ENCODE data around the gene FMNL3.
A peak's percentile ranks its signal among the peaks of the same experiment; 100 is the strongest.

Gene FMNL3

DNA sequence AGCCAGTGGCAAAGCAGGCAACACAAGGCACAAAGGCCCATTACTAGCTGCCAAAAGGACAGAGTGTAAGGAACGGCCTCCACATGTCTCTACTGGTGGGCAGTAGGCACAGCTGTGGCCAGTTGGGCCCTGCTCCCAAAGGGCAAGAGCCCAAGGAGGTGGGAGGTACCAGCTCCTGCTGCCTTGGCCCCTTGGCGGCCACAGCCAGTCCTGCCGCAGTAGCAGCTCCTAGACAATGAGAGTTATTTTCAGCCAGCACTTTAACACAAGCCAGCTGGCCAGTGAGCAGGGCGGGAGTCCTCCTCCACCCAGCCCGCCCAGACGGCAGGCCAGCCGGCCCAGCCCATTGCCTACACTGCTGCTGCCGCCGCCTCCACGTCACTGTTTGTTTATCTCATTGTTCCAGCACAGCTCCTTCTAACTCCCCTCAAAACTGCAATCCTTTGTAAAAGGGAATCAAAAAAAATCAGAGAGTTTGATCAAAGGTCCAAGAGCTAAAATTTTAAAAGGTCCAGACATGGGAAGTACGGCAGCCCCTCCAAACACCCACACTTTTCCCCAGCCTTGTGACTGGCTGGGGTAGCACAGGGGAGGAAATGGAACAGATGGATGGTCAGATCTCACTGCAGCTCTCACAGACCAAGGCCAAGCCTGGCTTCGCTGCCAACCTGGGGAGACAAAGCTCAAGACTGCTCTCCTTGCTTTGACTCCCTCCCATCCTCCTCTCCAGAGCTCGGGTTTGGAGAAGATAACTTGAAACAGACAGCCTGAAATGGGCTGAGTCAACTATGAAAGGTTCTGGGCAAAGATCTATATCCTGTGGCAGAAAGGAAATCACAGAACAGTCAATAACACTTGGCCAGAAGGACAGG, 33.5 kb downstream of the FMNL3 start:
- Histone ChIP-seq H3K36me3 (ENCODE audit: insufficient read depth, insufficient read length, low read length) (peaks cover 4% of the 10 kb centered on the region), H3K4me1 (ENCODE audit: insufficient read depth, insufficient read length) (peaks cover 11% of the 10 kb centered on the region), H3K4me3 (ENCODE audit: insufficient read length, low read depth) (no peak overlapping the region), H3K27me3 (ENCODE audit: insufficient read depth, insufficient read length) (no peaks in the 10 kb centered on the region), H3K9me3 (ENCODE audit: insufficient read depth, low read length) (no peaks in the 10 kb centered on the region), H3K9ac (ENCODE audit: insufficient read length, low read depth) (peak overlapping the region; percentile 42)
- DNase-seq (ENCODE audit: low read depth, low spot score), result no peak
- TF ChIP-seq ZNF274 (IDR thresholded peaks at IDR 0.05; ENCODE audit: low read depth, low read length) (no peak), YY1 (IDR thresholded peaks at IDR 0.05; ENCODE audit: insufficient read depth, insufficient read length) (no peak), SUZ12 (IDR thresholded peaks at IDR 0.05; ENCODE audit: extremely low read depth, insufficient read depth, insufficient read length) (no peak)

DNA sequence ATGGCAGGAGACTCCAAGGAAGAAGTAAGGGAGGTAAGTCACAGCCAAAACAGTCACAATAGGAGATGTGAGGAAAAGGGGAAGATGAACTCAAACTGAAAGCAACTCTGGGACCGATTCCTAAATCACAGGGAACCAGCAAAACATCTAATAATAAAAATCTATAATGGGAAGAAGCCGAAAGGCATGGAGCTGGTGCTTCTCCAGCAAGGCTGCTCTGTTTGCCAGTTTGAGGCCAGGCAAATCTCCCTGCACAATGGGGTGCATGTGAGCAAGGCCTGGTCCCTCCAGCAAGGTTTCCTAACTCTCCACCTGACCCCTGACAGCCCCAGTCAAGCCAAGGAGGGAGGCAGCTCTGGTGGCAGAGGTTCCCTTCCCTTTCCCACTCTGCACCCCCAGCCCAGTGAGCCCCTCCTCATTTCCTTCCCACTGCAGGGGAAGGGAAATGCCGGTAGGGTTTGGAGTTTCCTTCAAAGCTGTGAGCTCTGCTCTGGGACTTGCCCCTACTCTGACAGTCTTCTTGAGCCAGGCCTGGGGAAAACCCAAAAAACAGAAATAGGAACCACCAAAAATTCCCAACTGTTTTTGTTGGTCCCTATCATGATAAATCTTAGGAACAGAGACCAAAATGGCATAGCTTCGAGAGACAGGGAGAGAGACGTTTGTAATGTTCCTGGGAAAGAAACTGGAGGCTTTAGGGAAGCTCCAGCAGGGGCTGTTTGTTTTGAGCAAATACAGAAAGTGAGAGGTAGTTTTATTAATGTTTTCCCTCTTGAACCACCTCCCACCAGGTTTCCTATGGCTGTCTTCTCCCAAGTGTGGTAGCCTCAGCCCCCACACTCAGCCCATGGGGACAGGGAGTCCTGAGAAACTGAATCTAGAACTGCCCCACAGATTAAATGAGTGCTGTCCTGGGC, 34.6 kb downstream of the FMNL3 start:
- H3K4me1 ChIP-seq (ENCODE audit: insufficient read depth, insufficient read length), result peaks cover 11% of the 10 kb centered on the region
- no peaks in the 10 kb centered on the region for H3K27me3 ChIP-seq (ENCODE audit: insufficient read depth, insufficient read length)
- DNase-seq (ENCODE audit: low read depth, low spot score), result no peak
- TF ChIP-seq YY1 (IDR thresholded peaks at IDR 0.05; ENCODE audit: insufficient read depth, insufficient read length), result no peak
- no peak for TF ChIP-seq ZNF274 (IDR thresholded peaks at IDR 0.05; ENCODE audit: low read depth, low read length)
- TF ChIP-seq SUZ12 (IDR thresholded peaks at IDR 0.05; ENCODE audit: extremely low read depth, insufficient read depth, insufficient read length), result no peak
- H3K4me3 ChIP-seq (ENCODE audit: insufficient read length, low read depth), result no peak overlapping the region
- no peaks in the 10 kb centered on the region for H3K9me3 ChIP-seq (ENCODE audit: insufficient read depth, low read length)
- peaks cover 9% of the 10 kb centered on the region for H3K36me3 ChIP-seq (ENCODE audit: insufficient read depth, insufficient read length, low read length)
- H3K9ac ChIP-seq (ENCODE audit: insufficient read length, low read depth), result no peak overlapping the region

DNA sequence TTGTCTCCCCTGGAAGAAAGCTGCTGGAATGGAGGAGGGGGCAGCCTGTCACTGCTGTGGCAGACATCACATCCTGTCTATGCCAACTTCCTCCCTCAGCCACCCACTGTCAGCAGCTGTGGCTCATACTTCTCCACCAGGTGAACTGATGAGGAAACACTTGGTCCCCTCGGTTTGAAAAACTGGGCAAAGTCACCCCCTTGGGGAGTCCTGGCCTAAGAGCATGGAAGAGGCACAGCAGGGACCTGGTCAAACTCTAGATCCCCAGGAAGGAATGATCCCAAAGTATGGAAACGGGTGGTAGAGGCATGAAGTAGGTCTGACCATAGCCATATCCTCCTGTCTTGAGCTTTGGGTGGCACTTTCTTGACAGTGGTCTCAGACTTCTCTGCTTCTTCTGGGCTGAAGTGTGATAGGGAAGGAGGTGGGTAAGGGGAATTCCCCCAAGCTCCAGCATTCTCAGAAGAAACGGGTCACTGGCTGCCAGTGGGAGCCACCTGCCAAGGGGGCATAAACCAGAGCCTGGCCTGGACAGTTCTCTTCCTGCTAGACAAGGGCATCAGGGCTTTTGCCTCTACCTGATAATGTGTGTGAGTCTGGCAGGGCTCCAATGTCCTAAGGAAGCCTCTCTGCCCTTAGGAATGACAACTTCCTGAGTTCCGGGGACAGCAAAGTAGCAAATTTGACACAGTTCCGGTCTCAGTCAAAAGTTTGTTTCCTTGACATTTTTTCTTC, 36.0 kb downstream of the FMNL3 start:
- H3K9ac ChIP-seq (ENCODE audit: insufficient read length, low read depth), result no peak overlapping the region
- no peaks in the 10 kb centered on the region for H3K27me3 ChIP-seq (ENCODE audit: insufficient read depth, insufficient read length)
- H3K36me3 ChIP-seq (ENCODE audit: insufficient read depth, insufficient read length, low read length), result peaks cover 14% of the 10 kb centered on the region
- peaks cover 11% of the 10 kb centered on the region for H3K4me1 ChIP-seq (ENCODE audit: insufficient read depth, insufficient read length)
- no peaks in the 10 kb centered on the region for H3K9me3 ChIP-seq (ENCODE audit: insufficient read depth, low read length)
- no peak for TF ChIP-seq ZNF274 (IDR thresholded peaks at IDR 0.05; ENCODE audit: low read depth, low read length)
- TF ChIP-seq SUZ12 (IDR thresholded peaks at IDR 0.05; ENCODE audit: extremely low read depth, insufficient read depth, insufficient read length), result no peak
- TF ChIP-seq YY1 (IDR thresholded peaks at IDR 0.05; ENCODE audit: insufficient read depth, insufficient read length), result no peak
- no peak overlapping the region for H3K4me3 ChIP-seq (ENCODE audit: insufficient read length, low read depth)
- no peak for DNase-seq (ENCODE audit: low read depth, low spot score)

DNA sequence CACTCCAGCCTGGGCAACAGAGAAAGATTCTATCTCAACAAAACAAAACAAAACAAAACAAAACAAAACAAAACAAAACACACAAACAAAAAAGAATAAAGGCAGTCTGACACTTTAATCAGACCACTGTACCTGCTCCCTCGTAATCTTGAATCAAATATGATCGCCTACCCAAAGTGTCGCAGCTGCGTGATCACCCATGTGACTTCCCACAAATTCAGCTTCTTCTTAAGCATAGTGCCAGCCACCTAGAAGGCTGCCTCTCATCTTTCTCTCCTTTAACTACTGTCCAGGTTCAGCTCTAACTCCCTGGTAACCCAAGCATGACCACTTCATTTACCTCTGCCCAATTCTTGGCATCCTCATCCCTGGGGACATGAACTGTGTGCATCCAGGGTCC, 37.4 kb downstream of the FMNL3 start:
- Histone ChIP-seq H3K4me1 (ENCODE audit: insufficient read depth, insufficient read length) (peaks cover 15% of the 10 kb centered on the region), H3K27me3 (ENCODE audit: insufficient read depth, insufficient read length) (no peaks in the 10 kb centered on the region), H3K9me3 (ENCODE audit: insufficient read depth, low read length) (no peaks in the 10 kb centered on the region), H3K9ac (ENCODE audit: insufficient read length, low read depth) (no peak overlapping the region), H3K4me3 (ENCODE audit: insufficient read length, low read depth) (no peak overlapping the region), H3K36me3 (ENCODE audit: insufficient read depth, insufficient read length, low read length) (peaks cover 24% of the 10 kb centered on the region)
- DNase-seq (ENCODE audit: low read depth, low spot score), result no peak
- TF ChIP-seq ZNF274 (IDR thresholded peaks at IDR 0.05; ENCODE audit: low read depth, low read length) (no peak), SUZ12 (IDR thresholded peaks at IDR 0.05; ENCODE audit: extremely low read depth, insufficient read depth, insufficient read length) (no peak), YY1 (IDR thresholded peaks at IDR 0.05; ENCODE audit: insufficient read depth, insufficient read length) (no peak)

DNA sequence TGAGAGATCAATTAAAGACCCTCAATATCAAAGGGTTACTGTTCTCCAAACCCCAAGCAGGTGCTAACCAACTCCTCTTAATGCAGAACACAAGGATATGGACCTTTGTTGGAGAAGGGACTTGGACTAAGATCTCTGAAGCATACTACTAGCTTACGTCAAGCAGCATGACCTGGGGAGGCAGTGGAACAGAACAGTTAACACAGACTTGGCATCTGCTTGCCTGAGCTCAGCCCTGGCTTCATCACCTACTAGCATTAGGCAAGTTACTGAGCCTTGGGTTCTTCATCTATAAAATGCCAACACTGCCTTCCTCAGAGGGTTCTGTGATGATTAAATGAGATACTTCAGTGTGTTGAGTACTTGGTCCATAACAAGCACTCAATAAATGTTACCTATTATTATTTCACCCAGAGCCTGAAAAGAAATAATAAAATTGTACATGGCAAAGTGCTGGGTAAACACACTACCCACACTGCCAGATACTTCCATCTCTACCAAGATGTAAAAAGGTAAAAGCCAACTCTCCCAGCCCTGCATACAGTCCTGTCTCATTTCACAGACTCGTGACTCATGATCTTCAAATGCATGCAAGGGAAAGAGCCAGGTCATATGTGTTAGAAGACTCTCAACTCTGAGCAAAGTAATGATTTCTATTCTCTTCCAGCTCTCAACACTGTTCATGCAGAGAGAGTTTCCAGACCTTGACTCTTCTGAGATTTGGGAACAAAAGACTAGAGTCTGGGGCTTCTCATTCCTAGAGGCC, 39.7 kb downstream of the FMNL3 start:
- Histone ChIP-seq H3K4me3 (ENCODE audit: insufficient read length, low read depth) (no peak overlapping the region), H3K9ac (ENCODE audit: insufficient read length, low read depth) (no peak overlapping the region), H3K4me1 (ENCODE audit: insufficient read depth, insufficient read length) (peaks cover 16% of the 10 kb centered on the region), H3K9me3 (ENCODE audit: insufficient read depth, low read length) (no peaks in the 10 kb centered on the region), H3K36me3 (ENCODE audit: insufficient read depth, insufficient read length, low read length) (peaks cover 24% of the 10 kb centered on the region), H3K27me3 (ENCODE audit: insufficient read depth, insufficient read length) (no peaks in the 10 kb centered on the region)
- no peak for TF ChIP-seq ZNF274 (IDR thresholded peaks at IDR 0.05; ENCODE audit: low read depth, low read length)
- no peak for DNase-seq (ENCODE audit: low read depth, low spot score)

DNA sequence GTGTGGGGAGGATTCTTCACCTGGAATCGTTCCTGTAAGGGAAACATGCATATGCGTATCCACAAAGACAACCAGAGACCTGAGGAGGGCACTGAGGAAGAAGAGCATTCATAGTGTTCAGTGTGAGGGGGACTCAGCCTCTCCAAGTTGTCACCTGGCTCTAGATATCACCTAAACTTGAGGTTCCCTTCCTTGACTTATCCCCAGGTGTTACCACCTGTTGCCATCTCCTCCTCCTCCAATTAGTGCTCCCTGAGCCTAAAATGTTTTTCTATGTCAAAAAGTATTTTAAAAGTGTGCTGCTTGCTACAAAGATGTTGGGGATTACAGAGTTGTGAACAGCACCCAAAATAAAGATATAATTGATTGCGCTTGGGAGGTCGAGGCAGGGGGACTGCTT, 41.0 kb downstream of the FMNL3 start:
- Histone ChIP-seq H3K9me3 (ENCODE audit: insufficient read depth, low read length) (no peaks in the 10 kb centered on the region), H3K4me1 (ENCODE audit: insufficient read depth, insufficient read length) (peaks cover 14% of the 10 kb centered on the region), H3K36me3 (ENCODE audit: insufficient read depth, insufficient read length, low read length) (peaks cover 37% of the 10 kb centered on the region), H3K27me3 (ENCODE audit: insufficient read depth, insufficient read length) (no peaks in the 10 kb centered on the region), H3K9ac (ENCODE audit: insufficient read length, low read depth) (no peak overlapping the region), H3K4me3 (ENCODE audit: insufficient read length, low read depth) (no peak overlapping the region)
- TF ChIP-seq ZNF274 (IDR thresholded peaks at IDR 0.05; ENCODE audit: low read depth, low read length), result no peak
- no peak for TF ChIP-seq YY1 (IDR thresholded peaks at IDR 0.05; ENCODE audit: insufficient read depth, insufficient read length)
- TF ChIP-seq SUZ12 (IDR thresholded peaks at IDR 0.05; ENCODE audit: extremely low read depth, insufficient read depth, insufficient read length), result no peak
- no peak for DNase-seq (ENCODE audit: low read depth, low spot score)

Measured in NT2/D1 (cell line).